DOHH2 (cell line): ENCODE data around the gene ST6GALNAC1.

Experiments
- CTCF ChIP-seq: fragments of 200-600 bp; sonication (generic); IDR thresholded peaks from one replicate; pipeline ENCODE4 v1.5.1; 2014; ENCODE audit warnings: antibody characterized with exemption, mild to moderate bottlenecking, low read depth, low read length; ENCODE audit not compliant: poor library complexity, severe bottlenecking
- EZH2phosphoT487 ChIP-seq: fragments of 200-600 bp; sonication (generic); IDR thresholded peaks from 2 replicates; pipeline ENCODE4 v1.6.1; 2017; ENCODE audit warnings: borderline replicate concordance, mild to moderate bottlenecking, antibody characterized with exemption, low read length, moderate library complexity, mixed read lengths

GRCh38 chr17:76612977-76613851, 30.3 kb downstream of the ST6GALNAC1 start:
- no peak for TF ChIP-seq CTCF
- no peak for TF ChIP-seq EZH2phosphoT487
